A549 (cell line): ENCODE results near the gene OBSCN. TPM values are rescaled to one million over a fixed set of nuclear protein-coding genes. Genes with fewer than 3 reads are reported as not detected.

ENCODE experiments used
- ATAC-seq, 2 experiments: fragments of 200-7000 bp in 1 of 2; fragments of >200 bp in 1 of 2; cut with Nextera tagmentation in 1 of 2; cut with Tn5 transposase in 1 of 2; 3 replicates each; pipeline versions ENCODE4 v1.8.0 to v1.9.1; 2018 to 2020; ENCODE audit warnings: mild to moderate bottlenecking in 1 of 2, moderate library complexity in 1 of 2
- CTCF ChIA-PET: fragments of 300-600 bp; sonication (Branson Sonifier 250); formaldehyde crosslinking; extraction: SDS; loops from one replicate; lab custom pipeline; 2021; ENCODE audit warnings: antibody characterized with exemption, inconsistent platforms; lab: Yijun Ruan, JAX
- POLR2A ChIA-PET: fragments of 350-600 bp; formaldehyde crosslinking; extraction: SDS; loops from one replicate; lab custom pipeline; 2021; ENCODE audit warnings: antibody characterized with exemption, inconsistent platforms; lab: Yijun Ruan, JAX
- DNase-seq, 2 experiments: peaks; one replicate each; pipeline versions ENCODE4 v3.0.0 to v3.0.0-alpha.2; 2011 to 2016; ENCODE audit warnings: low read depth in 1 of 2, low spot score in 1 of 2
- FAIRE-seq: peaks from 2 replicates; lab custom pipeline; 2011; peaks lifted over from hg19 to GRCh38; lab: Jason Lieb, UNC
- H3K27ac ChIP-seq, 2 experiments: fragments of >200 bp; sonication (Bioruptor Twin); formaldehyde crosslinking; 3 replicates each; pipeline ENCODE4 v1.5.1; 2016 to 2017
- H3K4me1 ChIP-seq: fragments of >200 bp; sonication (Bioruptor Twin); formaldehyde crosslinking; 3 replicates; pipeline ENCODE4 v1.6.1; 2016
- H3K4me2 ChIP-seq: fragments of >200 bp; sonication (Bioruptor Twin); formaldehyde crosslinking; 3 replicates; pipeline ENCODE4 v1.6.1; 2016
- H3K4me3 ChIP-seq: fragments of >200 bp; sonication (Bioruptor Twin); formaldehyde crosslinking; 3 replicates; pipeline ENCODE4 v1.5.1; 2016
- H3K9me3 ChIP-seq: fragments of >200 bp; sonication (Bioruptor Twin); formaldehyde crosslinking; 3 replicates; pipeline ENCODE4 v1.6.1; 2016
- CTCF ChIP-seq: fragments of >200 bp; sonication (Bioruptor Twin); formaldehyde crosslinking; IDR thresholded peaks from 3 replicates; pipeline ENCODE4 v1.5.1; 2016
- E2F6 ChIP-seq: IDR thresholded peaks from 2 replicates; pipeline ENCODE4 v1.6.1; 2012; ENCODE audit warnings: low read depth, borderline replicate concordance
- ESRRA ChIP-seq: fragments of 150-350 bp; IDR thresholded peaks from 2 replicates; pipeline ENCODE4 v1.6.1; 2014; ENCODE audit warnings: mild to moderate bottlenecking, low read length, borderline replicate concordance
- HEYL ChIP-seq: fragments of 250-450 bp; sonication (Bioruptor Pico); IDR thresholded peaks from 2 replicates; pipeline ENCODE4 v1.8.0; 2021; ENCODE audit warnings: mild to moderate bottlenecking, moderate library complexity
- HMGXB4 ChIP-seq: fragments of 250-450 bp; sonication (Bioruptor Pico); IDR thresholded peaks from 2 replicates; pipeline ENCODE4 v1.5.0; 2021; ENCODE audit warnings: mild to moderate bottlenecking, moderate library complexity, borderline replicate concordance
- JUNB ChIP-seq: fragments of >200 bp; sonication (Bioruptor Twin); formaldehyde crosslinking; IDR thresholded peaks from 2 replicates; pipeline ENCODE4 v1.6.1; 2016
- KDM1A ChIP-seq: fragments of 200-600 bp; sonication (generic); IDR thresholded peaks from 2 replicates; pipeline ENCODE4 v1.6.1; 2016; ENCODE audit warnings: low read depth, mild to moderate bottlenecking
- MAZ ChIP-seq: fragments of 150-350 bp; IDR thresholded peaks from 2 replicates; pipeline ENCODE4 v1.6.1; 2014; ENCODE audit warnings: antibody characterized with exemption, low read depth, low read length, borderline replicate concordance
- NFE2L2 ChIP-seq: fragments of 150-350 bp; conservative IDR thresholded peaks from 2 replicates; pipeline ENCODE4 v1.6.1; 2014; ENCODE audit warnings: low read length
- RARB ChIP-seq: fragments of 250-450 bp; sonication (Bioruptor Pico); IDR thresholded peaks from 2 replicates; pipeline ENCODE4 v1.8.0; 2021; ENCODE audit warnings: mild to moderate bottlenecking, moderate library complexity
- RCOR1 ChIP-seq: fragments of 150-350 bp; IDR thresholded peaks from 2 replicates; pipeline ENCODE4 v1.6.1; 2014; ENCODE audit warnings: antibody characterized with exemption, low read length, low read depth
- RFX5 ChIP-seq: fragments of 450-650 bp; IDR thresholded peaks from 2 replicates; pipeline ENCODE4 v1.7.1; 2014; ENCODE audit warnings: antibody characterized with exemption, mild to moderate bottlenecking, moderate library complexity
- TFCP2L1 ChIP-seq: fragments of 250-450 bp; sonication (Bioruptor Pico); IDR thresholded peaks from 2 replicates; pipeline ENCODE4 v1.5.0; 2021; ENCODE audit warnings: mild to moderate bottlenecking
- USF2 ChIP-seq: fragments of 450-650 bp; IDR thresholded peaks from 2 replicates; pipeline ENCODE4 v1.6.1; 2014; ENCODE audit warnings: antibody characterized with exemption
- ZFP36 ChIP-seq: fragments of 450-650 bp; IDR thresholded peaks from 2 replicates; pipeline ENCODE4 v1.6.1; 2014; ENCODE audit warnings: borderline replicate concordance; ENCODE audit not compliant: partially characterized antibody
- WGBS: methylation state at CpG from one replicate; pipeline ENCODE4 v1.1.6; 2017; ENCODE audit errors: missing lambda C conversion rate; 5-methylcytosine and 5-hydroxymethylcytosine counted together
- polyA plus RNA-seq, 4 experiments: library from polyadenylated mRNA; depleted of rRNA in 3 of 4; stranded (reverse); fragments of >200 nt; fragmentation: RNase III in 1 of 4; extraction: RNeasy Plus Mini Kit Qiagen cat#74134 plus additional on column Dnase treatment in 1 of 4; gene quantifications; 2 replicates in 3 of 4; 3 replicates in 1 of 4; pipeline ENCODE4 v1.2.3, GENCODE V29; 2011 to 2017

Gene OBSCN
- polyA plus RNA-seq, 2 of the 4 experiments (the other 2 are of a cell fraction): 3.1 to 6.8 TPM

- FAIRE-seq: no peak
- POLR2A ChIA-PET: no interaction called here
- CTCF ChIA-PET: no interaction called here
Observed at GRCh38 chr1:228289239-228289849, 81.5 kb downstream of the OBSCN start.

GRCh38 chr1:228289996-228290881 lies 82.4 kb downstream of the OBSCN start:
- CTCF ChIA-PET: interaction anchor here (1.1 kb wide), 1 partner anchor 9 kb away, joined by 3 read pairs; no protein-coding TSS in a partner anchor
- Histone ChIP-seq H3K4me1 (no peaks in the 10 kb centered on the region), H3K4me3 (no peak overlapping the region), H3K27ac (no peak overlapping the region), H3K4me2 (no peak overlapping the region), H3K9me3 (no peaks in the 10 kb centered on the region)
- POLR2A ChIA-PET: interaction anchor here (0.6 kb wide), 1 partner anchor 27 kb away, joined by 5 read pairs; no protein-coding TSS in a partner anchor
- no peak for FAIRE-seq
- ATAC-seq: no peak
- no peak for DNase-seq
- 74% methylated on average over 9 of the region's 22 CpGs for WGBS
- no peak for TF ChIP-seq RCOR1
- TF ChIP-seq NFE2L2: no peak
- TF ChIP-seq, all 56 proteins: peak for 0

More at GRCh38 chr1:228289239-228289849, 81.5 kb downstream of the OBSCN start:
- WGBS: 79% methylated on average over 11 of the region's 12 CpGs
- ATAC-seq: no peak
- H3K4me1 ChIP-seq: no peaks in the 10 kb centered on the region
- DNase-seq: no peak
- no peak overlapping the region for H3K4me3 ChIP-seq
- TF ChIP-seq HMGXB4 (CRISPR knock-in tag) (no peak), RFX5 (no peak)
- H3K27ac ChIP-seq: no peak overlapping the region
- H3K9me3 ChIP-seq: no peaks in the 10 kb centered on the region
- no peak overlapping the region for H3K4me2 ChIP-seq

GRCh38 chr1:228291906-228292608 lies 84.2 kb downstream of the OBSCN start:
- H3K9me3 ChIP-seq: peaks cover 1% of the 10 kb centered on the region
- H3K4me2 ChIP-seq: no peak overlapping the region
- CTCF ChIA-PET: no interaction called here
- no peak overlapping the region for H3K4me3 ChIP-seq
- TF ChIP-seq E2F6 (no peak), KDM1A (no peak), USF2 (no peak), ESRRA (no peak), CTCF (no peak), HEYL (CRISPR knock-in tag) (no peak), JUNB (no peak), RARB (CRISPR knock-in tag) (no peak), ZFP36 (no peak), TFCP2L1 (CRISPR knock-in tag) (no peak), MAZ (no peak)
- FAIRE-seq (no peak), DNase-seq (no peak), ATAC-seq (no peak)
- H3K27ac ChIP-seq: no peak overlapping the region
- 63% methylated on average over 16 of the region's 16 CpGs for WGBS
- POLR2A ChIA-PET: no interaction called here
- H3K4me1 ChIP-seq: no peaks in the 10 kb centered on the region
